Panc1 (cell line): ENCODE results near the gene GOLGA1.

Source experiments
- POLR2AphosphoS5 ChIP-seq: IDR thresholded peaks from 2 replicates; pipeline ENCODE4 v1.6.1; 2012; ENCODE audit warnings: mild to moderate bottlenecking, low read depth, low read length, moderate library complexity
- REST ChIP-seq, 2 experiments: IDR thresholded peaks; 2 replicates each; pipeline ENCODE4 v1.6.1; 2011 to 2012; ENCODE audit warnings: low read depth in 2 of 2, control low read depth in 1 of 2, low read length in 1 of 2, mild to moderate bottlenecking in 1 of 2, moderate library complexity in 1 of 2; ENCODE audit not compliant: insufficient read depth in 1 of 2
- SIN3A ChIP-seq: IDR thresholded peaks from 2 replicates; pipeline ENCODE4 v1.6.1; 2012; ENCODE audit warnings: low read depth, mild to moderate bottlenecking, low read length, moderate library complexity, borderline replicate concordance; ENCODE audit not compliant: insufficient read depth
- TCF7L2 ChIP-seq: IDR thresholded peaks from 2 replicates; pipeline ENCODE4 v1.6.1; 2011; ENCODE audit warnings: mild to moderate bottlenecking, low read depth, low read length, inconsistent platforms
- TF ChIP-seq, protein P1 (sequence below): fragments of 450-650 bp; IDR thresholded peaks from 2 replicates; pipeline ENCODE4 v1.5.1; 2017; ENCODE audit warnings: mild to moderate bottlenecking

GRCh38 chr9:124913378-124913777 lies 27.5 kb downstream of the GOLGA1 start:
- TF ChIP-seq REST (IDR thresholded peaks at IDR 0.05; ENCODE audit: insufficient read depth in 1 of 2, low read depth in 2 of 2, low read length in 1 of 2), result no peak
- TF ChIP-seq, protein P1, sequence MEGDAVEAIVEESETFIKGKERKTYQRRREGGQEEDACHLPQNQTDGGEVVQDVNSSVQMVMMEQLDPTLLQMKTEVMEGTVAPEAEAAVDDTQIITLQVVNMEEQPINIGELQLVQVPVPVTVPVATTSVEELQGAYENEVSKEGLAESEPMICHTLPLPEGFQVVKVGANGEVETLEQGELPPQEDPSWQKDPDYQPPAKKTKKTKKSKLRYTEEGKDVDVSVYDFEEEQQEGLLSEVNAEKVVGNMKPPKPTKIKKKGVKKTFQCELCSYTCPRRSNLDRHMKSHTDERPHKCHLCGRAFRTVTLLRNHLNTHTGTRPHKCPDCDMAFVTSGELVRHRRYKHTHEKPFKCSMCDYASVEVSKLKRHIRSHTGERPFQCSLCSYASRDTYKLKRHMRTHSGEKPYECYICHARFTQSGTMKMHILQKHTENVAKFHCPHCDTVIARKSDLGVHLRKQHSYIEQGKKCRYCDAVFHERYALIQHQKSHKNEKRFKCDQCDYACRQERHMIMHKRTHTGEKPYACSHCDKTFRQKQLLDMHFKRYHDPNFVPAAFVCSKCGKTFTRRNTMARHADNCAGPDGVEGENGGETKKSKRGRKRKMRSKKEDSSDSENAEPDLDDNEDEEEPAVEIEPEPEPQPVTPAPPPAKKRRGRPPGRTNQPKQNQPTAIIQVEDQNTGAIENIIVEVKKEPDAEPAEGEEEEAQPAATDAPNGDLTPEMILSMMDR, result no peak
- no peak for TF ChIP-seq TCF7L2
- no peak for TF ChIP-seq SIN3A
- no peak for TF ChIP-seq POLR2AphosphoS5
